ENCODE measurements around the gene NPRL2. TPM values are rescaled to one million over a fixed set of nuclear protein-coding genes. Genes with fewer than 3 reads are reported as not detected.

Gene NPRL2
- total RNA-seq, 1 experiment from 2014 or later = 26.0 TPM

GRCh38 chr3:50338965-50339364 lies 11.6 kb downstream of the NPRL2 start:
- in situ Hi-C loops (cut with HindIII; ENCODE audit: low pct_unique_long_range_greater_than_20kb, low sequenced_read_pairs) = no loop called here
- no peak for DNase-seq (ENCODE audit: low read depth)

GRCh38 chr3:50337175-50337861 lies 13.3 kb downstream of the NPRL2 start:
- peak; percentile 96 for DNase-seq (ENCODE audit: low read depth)
- in situ Hi-C loops (cut with HindIII; ENCODE audit: low pct_unique_long_range_greater_than_20kb, low sequenced_read_pairs) = no loop called here

- in situ Hi-C loops (cut with HindIII; ENCODE audit: low pct_unique_long_range_greater_than_20kb, low sequenced_read_pairs) = no loop called here
- DNase-seq (ENCODE audit: low read depth) = no peak
Observed at GRCh38 chr3:50336452-50337174, 14.0 kb downstream of the NPRL2 start.

- DNase-seq (ENCODE audit: low read depth) = no peak
- in situ Hi-C loops (cut with HindIII; ENCODE audit: low pct_unique_long_range_greater_than_20kb, low sequenced_read_pairs) = no loop called here
Observed at GRCh38 chr3:50334339-50335075, 16.1 kb downstream of the NPRL2 start.

- DNase-seq (ENCODE audit: low read depth) = no peak
- in situ Hi-C loops (cut with HindIII; ENCODE audit: low pct_unique_long_range_greater_than_20kb, low sequenced_read_pairs) = no loop called here
Observed at GRCh38 chr3:50333744-50334328, 16.7 kb downstream of the NPRL2 start.

- in situ Hi-C loops (cut with HindIII; ENCODE audit: low pct_unique_long_range_greater_than_20kb, low sequenced_read_pairs) = no loop called here
Observed at GRCh38 chr3:50331364-50331907, 19.1 kb downstream of the NPRL2 start.

GRCh38 chr3:50330330-50330729 lies 20.2 kb downstream of the NPRL2 start:
- no peak for DNase-seq (ENCODE audit: low read depth)
- in situ Hi-C loops (cut with HindIII; ENCODE audit: low pct_unique_long_range_greater_than_20kb, low sequenced_read_pairs) = no loop called here

More at GRCh38 chr3:50331364-50331907, 19.1 kb downstream of the NPRL2 start:
- no peak for DNase-seq (ENCODE audit: low read depth)

- peak; percentile 82 for DNase-seq (ENCODE audit: low read depth)
- in situ Hi-C loops (cut with HindIII; ENCODE audit: low pct_unique_long_range_greater_than_20kb, low sequenced_read_pairs) = no loop called here
Observed at GRCh38 chr3:50327943-50328691, 22.5 kb downstream of the NPRL2 start, which contains the start of gene TUSC2. Gene TUSC2 (minus strand): TSS chr3:50328223. CDS start chr3:50328099, 124 bp downstream.

- DNase-seq (ENCODE audit: low read depth) = no peak
- in situ Hi-C loops (cut with HindIII; ENCODE audit: low pct_unique_long_range_greater_than_20kb, low sequenced_read_pairs) = no loop called here
Observed at GRCh38 chr3:50327129-50327528, 23.4 kb downstream of the NPRL2 start.

GRCh38 chr3:50326182-50326541 lies 24.4 kb downstream of the NPRL2 start:
- in situ Hi-C loops (cut with HindIII; ENCODE audit: low pct_unique_long_range_greater_than_20kb, low sequenced_read_pairs) = no loop called here
- no peak for DNase-seq (ENCODE audit: low read depth)

- in situ Hi-C loops (cut with HindIII; ENCODE audit: low pct_unique_long_range_greater_than_20kb, low sequenced_read_pairs) = no loop called here
- DNase-seq (ENCODE audit: low read depth) = no peak
Observed at GRCh38 chr3:50325497-50326181, 24.9 kb downstream of the NPRL2 start.

GRCh38 chr3:50325113-50325480 lies 25.5 kb downstream of the NPRL2 start:
- in situ Hi-C loops (cut with HindIII; ENCODE audit: low pct_unique_long_range_greater_than_20kb, low sequenced_read_pairs) = no loop called here
- no peak for DNase-seq (ENCODE audit: low read depth)

- in situ Hi-C loops (cut with HindIII; ENCODE audit: low pct_unique_long_range_greater_than_20kb, low sequenced_read_pairs) = no loop called here
- peak; percentile 49 for DNase-seq (ENCODE audit: low read depth)
Observed at GRCh38 chr3:50324351-50325112, 26.0 kb downstream of the NPRL2 start.

GRCh38 chr3:50323614-50324199 lies 26.9 kb downstream of the NPRL2 start:
- no peak for DNase-seq (ENCODE audit: low read depth)
- in situ Hi-C loops (cut with HindIII; ENCODE audit: low pct_unique_long_range_greater_than_20kb, low sequenced_read_pairs) = no loop called here

GRCh38 chr3:50323092-50323600 lies 27.4 kb downstream of the NPRL2 start:
- DNase-seq (ENCODE audit: low read depth) = no peak
- in situ Hi-C loops (cut with HindIII; ENCODE audit: low pct_unique_long_range_greater_than_20kb, low sequenced_read_pairs) = no loop called here

GRCh38 chr3:50322386-50323091 lies 28.0 kb downstream of the NPRL2 start, which contains the start of gene HYAL2:
Gene HYAL2 (minus strand): TSS chr3:50322745. CDS start chr3:50320489, 2,256 bp downstream.
- in situ Hi-C loops (cut with HindIII; ENCODE audit: low pct_unique_long_range_greater_than_20kb, low sequenced_read_pairs) = no loop called here
- DNase-seq (ENCODE audit: low read depth) = no peak

Measured in Caki2 (cell line).